GM19025 (cell line): ENCODE measurements around the gene NEDD9.

Experiments
- ATAC-seq: cut with Tn5 transposase; IDR thresholded peaks from one replicate; pipeline ENCODE4 v1.9.1; 2021; ENCODE audit warnings: mild to moderate bottlenecking, low read depth, moderate library complexity; ENCODE audit not compliant: unreplicated experiment

NEDD9 gene

GRCh38 chr6:11221623-11222384 is 10.7 kb downstream of the NEDD9 start:
- ATAC-seq: no peak

GRCh38 chr6:11219400-11219834 is 13.1 kb downstream of the NEDD9 start:
- no peak for ATAC-seq

- no peak for ATAC-seq
Measured at GRCh38 chr6:11218538-11219399, 13.7 kb downstream of the NEDD9 start.

- no peak for ATAC-seq
Measured at GRCh38 chr6:11218102-11218442, 14.4 kb downstream of the NEDD9 start.

GRCh38 chr6:11217360-11218101 is 14.9 kb downstream of the NEDD9 start:
- no peak for ATAC-seq

- ATAC-seq: no peak
Measured at GRCh38 chr6:11215773-11216172, 16.7 kb downstream of the NEDD9 start.

GRCh38 chr6:11214901-11215300 is 17.6 kb downstream of the NEDD9 start:
- ATAC-seq: no peak

- no peak for ATAC-seq
Measured at GRCh38 chr6:11214084-11214833, 18.2 kb downstream of the NEDD9 start.

- ATAC-seq: no peak
Measured at GRCh38 chr6:11213422-11214021, 18.9 kb downstream of the NEDD9 start.

GRCh38 chr6:11212664-11213063 is 19.8 kb downstream of the NEDD9 start:
- ATAC-seq: no peak

- ATAC-seq: no peak
Measured at GRCh38 chr6:11211254-11211653, 21.2 kb downstream of the NEDD9 start.

- ATAC-seq: no peak
Measured at GRCh38 chr6:11210386-11211138, 21.9 kb downstream of the NEDD9 start.

- ATAC-seq: no peak
Measured at GRCh38 chr6:11209906-11210305, 22.6 kb downstream of the NEDD9 start.

- no peak for ATAC-seq
Measured at GRCh38 chr6:11209369-11209768, 23.1 kb downstream of the NEDD9 start.

- ATAC-seq: no peak
Measured at GRCh38 chr6:11208854-11209253, 23.6 kb downstream of the NEDD9 start.

- ATAC-seq: no peak
Measured at GRCh38 chr6:11208267-11208666, 24.2 kb downstream of the NEDD9 start.

- ATAC-seq: no peak
Measured at GRCh38 chr6:11207199-11207968, 25.1 kb downstream of the NEDD9 start.

GRCh38 chr6:11206576-11206975 is 25.9 kb downstream of the NEDD9 start:
- ATAC-seq: no peak
